HepG2 (cell line): ENCODE measurements around the gene ST6GALNAC4. TPM values are rescaled to one million over a fixed set of nuclear protein-coding genes. Genes with fewer than 3 reads are reported as not detected.

Experiments used
- DNMT3B ChIP-seq: conservative IDR thresholded peaks from 2 replicates; pipeline ENCODE4 v1.6.1; 2016; ENCODE audit warnings: missing biosample characterization, control low read depth
- DR1 ChIP-seq: sonication (generic); formaldehyde crosslinking; IDR thresholded peaks from 2 replicates; pipeline ENCODE4 v1.8.0; 2021; ENCODE audit warnings: mild to moderate bottlenecking, missing genetic modification reagents, inconsistent platforms
- FOXM1 ChIP-seq: sonication (generic); formaldehyde crosslinking; IDR thresholded peaks from 2 replicates; pipeline ENCODE4 v1.5.0; 2020; ENCODE audit warnings: missing genetic modification reagents
- IKZF1 ChIP-seq: fragments of 450-650 bp; IDR thresholded peaks from 2 replicates; pipeline ENCODE4 v1.7.1; 2016
- JUN ChIP-seq: sonication (generic); formaldehyde crosslinking; IDR thresholded peaks from 2 replicates; pipeline ENCODE4 v1.4.0; 2020; ENCODE audit warnings: mild to moderate bottlenecking, missing genetic modification reagents
- MBD4 ChIP-seq: IDR thresholded peaks from 2 replicates; pipeline ENCODE4 v1.6.1; 2012; ENCODE audit warnings: low read length, inconsistent platforms, borderline replicate concordance
- PHF21A ChIP-seq: sonication (generic); formaldehyde crosslinking; IDR thresholded peaks from 2 replicates; pipeline ENCODE4 v1.5.0; 2020; ENCODE audit warnings: mild to moderate bottlenecking, missing genetic modification reagents
- RERE ChIP-seq: IDR thresholded peaks from 2 replicates; pipeline ENCODE4 v1.6.1; 2016; ENCODE audit warnings: low read depth, missing genetic modification reagents, missing compliant biosample characterization
- SP4 ChIP-seq: sonication (generic); formaldehyde crosslinking; IDR thresholded peaks from 2 replicates; pipeline ENCODE4 v1.8.1; 2023; ENCODE audit warnings: mild to moderate bottlenecking, missing genetic modification reagents
- TRAFD1 ChIP-seq: sonication (generic); formaldehyde crosslinking; IDR thresholded peaks from 2 replicates; pipeline ENCODE4 v1.5.1; 2020; ENCODE audit warnings: missing genetic modification reagents, mild to moderate bottlenecking, borderline replicate concordance
- TRIM24 ChIP-seq: sonication (generic); formaldehyde crosslinking; IDR thresholded peaks from 2 replicates; pipeline ENCODE4 v1.8.0; 2022; ENCODE audit warnings: mild to moderate bottlenecking, missing genetic modification reagents
- ZBTB7A ChIP-seq: sonication (generic); formaldehyde crosslinking; IDR thresholded peaks from 2 replicates; pipeline ENCODE4 v1.8.0; 2022; ENCODE audit warnings: mild to moderate bottlenecking, missing genetic modification reagents
- ZNF234 ChIP-seq: sonication (generic); formaldehyde crosslinking; conservative IDR thresholded peaks from 2 replicates; pipeline ENCODE4 v1.5.1; 2020; ENCODE audit warnings: mild to moderate bottlenecking, missing genetic modification reagents
- ZNF670 ChIP-seq: sonication (generic); formaldehyde crosslinking; IDR thresholded peaks from 2 replicates; pipeline ENCODE4 v1.8.0; 2022; ENCODE audit warnings: mild to moderate bottlenecking, missing genetic modification reagents, borderline replicate concordance
- ZNF737 ChIP-seq: sonication (generic); formaldehyde crosslinking; IDR thresholded peaks from 2 replicates; pipeline ENCODE4 v1.5.0; 2020; ENCODE audit warnings: missing genetic modification reagents, mild to moderate bottlenecking, borderline replicate concordance
- ZNF766 ChIP-seq: sonication (generic); formaldehyde crosslinking; IDR thresholded peaks from 2 replicates; pipeline ENCODE4 v1.5.0; 2020; ENCODE audit warnings: missing genetic modification reagents, borderline replicate concordance
- ZNF768 ChIP-seq: sonication (generic); formaldehyde crosslinking; IDR thresholded peaks from 2 replicates; pipeline ENCODE4 v1.4.0; 2020; ENCODE audit warnings: missing genetic modification reagents
- ZNF772 ChIP-seq: sonication (generic); formaldehyde crosslinking; IDR thresholded peaks from 2 replicates; pipeline ENCODE4 v1.5.0; 2020; ENCODE audit warnings: mild to moderate bottlenecking, missing genetic modification reagents
- ZNF777 ChIP-seq: sonication (generic); formaldehyde crosslinking; IDR thresholded peaks from 2 replicates; pipeline ENCODE4 v1.4.0; 2020; ENCODE audit warnings: missing genetic modification reagents
- polyA plus RNA-seq, 8 experiments: library from polyadenylated mRNA; depleted of rRNA in 3 of 8; stranded (reverse) in 7 of 8; unstranded in 1 of 8; fragments of >200 nt; fragmentation: Illumina TruSeq in 4 of 8; extraction: Trizol in 4 of 8; gene quantifications; 2 replicates each; pipeline versions ENCODE4 v1.2.1 to v1.2.3, GENCODE V29; 2011 to 2016; ENCODE audit warnings: low read depth in 4 of 8, missing spikeins in 1 of 8, mixed read lengths in 1 of 8; ENCODE audit not compliant: insufficient read depth in 1 of 8
- total RNA-seq, 5 experiments: library from RNA; depleted of rRNA; stranded (reverse); fragments of >200 nt; fragmentation: Illumina TruSeq; extraction: Trizol; gene quantifications; 2 replicates each; pipeline ENCODE4 v1.2.3, GENCODE V29; 2016; ENCODE audit warnings: low read depth in 1 of 5
- TF ChIP-seq, protein P1 (sequence below): sonication (generic); formaldehyde crosslinking; IDR thresholded peaks from 2 replicates; pipeline ENCODE4 v1.8.0; 2022; ENCODE audit warnings: missing genetic modification reagents, low read depth, mild to moderate bottlenecking, borderline replicate concordance
- TF ChIP-seq, protein P2 (sequence below): sonication (generic); formaldehyde crosslinking; IDR thresholded peaks from 2 replicates; pipeline ENCODE4 v1.5.1; 2020; ENCODE audit warnings: missing genetic modification reagents, mild to moderate bottlenecking, borderline replicate concordance

The ST6GALNAC4 gene
- total and polyA plus RNA-seq, 2 of the 13 experiments (the other 11 are each of a cell fraction or from before 2014, with no cell fraction given) = 18.8 to 27.7 TPM

GRCh38 chr9:127898433-127899127 lies 18.3 kb downstream of the ST6GALNAC4 start (continued):
- peak; percentile 49; the same call in 1 of the 2 replicates for TF ChIP-seq ZNF777 (CRISPR knock-in tag)
- TF ChIP-seq ZBTB7A = no peak
- TF ChIP-seq RERE (CRISPR knock-in tag) = no peak
- no peak for TF ChIP-seq JUN
- TF ChIP-seq ZNF772 = peak; percentile 56; the same call in 1 of the 2 replicates
- peak; percentile 65; the same call in 1 of the 2 replicates for TF ChIP-seq SP4
- no peak for TF ChIP-seq DR1 (CRISPR knock-in tag)
- peak; percentile 68 for TF ChIP-seq ZNF768 (CRISPR knock-in tag)
- peak; percentile 56; the same call in 1 of the 2 replicates for TF ChIP-seq ZNF670 (CRISPR knock-in tag)
- 0 out of 2 replicates have a peak, but pooled peaks have one; percentile 32 for TF ChIP-seq ZNF766
- 0 out of 2 replicates have a peak, but pooled peaks have one; percentile 59 for TF ChIP-seq TRAFD1 (CRISPR knock-in tag)
- TF ChIP-seq ZNF737 (CRISPR knock-in tag) = no peak
- no peak for TF ChIP-seq DNMT3B (CRISPR knock-in tag)
- TF ChIP-seq FOXM1 (CRISPR knock-in tag) = no peak
- TF ChIP-seq MBD4 = no peak
- TF ChIP-seq, protein P1, sequence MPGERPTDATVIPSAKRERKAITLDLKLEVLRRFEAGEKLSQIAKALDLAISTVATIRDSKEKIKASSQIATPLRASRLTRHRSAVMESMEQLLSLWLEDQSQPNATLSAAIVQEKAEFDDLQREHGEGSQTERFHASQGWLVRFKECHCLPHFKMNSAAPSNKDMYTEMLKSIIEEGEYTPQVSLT (CRISPR knock-in tag) = no peak
- TF ChIP-seq, protein P2, sequence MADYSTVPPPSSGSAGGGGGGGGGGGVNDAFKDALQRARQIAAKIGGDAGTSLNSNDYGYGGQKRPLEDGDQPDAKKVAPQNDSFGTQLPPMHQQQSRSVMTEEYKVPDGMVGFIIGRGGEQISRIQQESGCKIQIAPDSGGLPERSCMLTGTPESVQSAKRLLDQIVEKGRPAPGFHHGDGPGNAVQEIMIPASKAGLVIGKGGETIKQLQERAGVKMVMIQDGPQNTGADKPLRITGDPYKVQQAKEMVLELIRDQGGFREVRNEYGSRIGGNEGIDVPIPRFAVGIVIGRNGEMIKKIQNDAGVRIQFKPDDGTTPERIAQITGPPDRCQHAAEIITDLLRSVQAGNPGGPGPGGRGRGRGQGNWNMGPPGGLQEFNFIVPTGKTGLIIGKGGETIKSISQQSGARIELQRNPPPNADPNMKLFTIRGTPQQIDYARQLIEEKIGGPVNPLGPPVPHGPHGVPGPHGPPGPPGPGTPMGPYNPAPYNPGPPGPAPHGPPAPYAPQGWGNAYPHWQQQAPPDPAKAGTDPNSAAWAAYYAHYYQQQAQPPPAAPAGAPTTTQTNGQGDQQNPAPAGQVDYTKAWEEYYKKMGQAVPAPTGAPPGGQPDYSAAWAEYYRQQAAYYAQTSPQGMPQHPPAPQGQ (CRISPR knock-in tag) = 0 out of 2 replicates have a peak, but pooled peaks have one; percentile 21
- peak; percentile 42; the same call in 1 of the 2 replicates for TF ChIP-seq PHF21A (CRISPR knock-in tag)
- no peak for TF ChIP-seq IKZF1
- no peak for TF ChIP-seq ZNF234
- TF ChIP-seq TRIM24 (CRISPR knock-in tag) = no peak
